GM10847 (cell line): ENCODE data around the gene CDYL2.

Source experiments
- POLR2A ChIP-seq: IDR thresholded peaks from 2 replicates; pipeline ENCODE4 v1.6.1; 2011; ENCODE audit not compliant: insufficient read length; ENCODE audit errors: extremely low read depth

CDYL2 gene

GRCh38 chr16:80731915-80732314 lies 72.5 kb downstream of the CDYL2 start:
- no peak for TF ChIP-seq POLR2A

GRCh38 chr16:80725566-80726162 lies 78.7 kb downstream of the CDYL2 start:
- no peak for TF ChIP-seq POLR2A

GRCh38 chr16:80723981-80724380 lies 80.4 kb downstream of the CDYL2 start:
- no peak for TF ChIP-seq POLR2A

- no peak for TF ChIP-seq POLR2A
These were observed 81.3 kb downstream of the CDYL2 start for GRCh38 chr16:80723091-80723490.

- TF ChIP-seq POLR2A: no peak
These were observed 83.5 kb downstream of the CDYL2 start for GRCh38 chr16:80720804-80721371.

GRCh38 chr16:80719573-80719972 lies 84.8 kb downstream of the CDYL2 start:
- no peak for TF ChIP-seq POLR2A

- no peak for TF ChIP-seq POLR2A
These were observed 85.7 kb downstream of the CDYL2 start for GRCh38 chr16:80718480-80719220.

GRCh38 chr16:80717611-80718010 lies 86.8 kb downstream of the CDYL2 start:
- TF ChIP-seq POLR2A: no peak

- TF ChIP-seq POLR2A: no peak
These were observed 87.7 kb downstream of the CDYL2 start for GRCh38 chr16:80716564-80717139.

GRCh38 chr16:80711406-80711805 lies 93.0 kb downstream of the CDYL2 start:
- no peak for TF ChIP-seq POLR2A

- no peak for TF ChIP-seq POLR2A
These were observed 93.5 kb downstream of the CDYL2 start for GRCh38 chr16:80710918-80711317.

GRCh38 chr16:80708823-80709222 lies 95.6 kb downstream of the CDYL2 start:
- TF ChIP-seq POLR2A: no peak

- TF ChIP-seq POLR2A: no peak
These were observed 96.7 kb downstream of the CDYL2 start for GRCh38 chr16:80707686-80708085.

GRCh38 chr16:80705596-80705995 lies 98.8 kb downstream of the CDYL2 start:
- no peak for TF ChIP-seq POLR2A

- TF ChIP-seq POLR2A: no peak
These were observed 99.5 kb downstream of the CDYL2 start for GRCh38 chr16:80704751-80705505.
